ENCODE data around the gene SLX9.

The SLX9 gene

GRCh38 chr21:44957901-44958451 lies 18.1 kb downstream of the SLX9 start:
- no peak overlapping the region for H3K4me3 ChIP-seq (ENCODE audit: low read depth, low read length)
- DNase-seq (ENCODE audit: low read depth) = no peak
- TF ChIP-seq CTCF (IDR thresholded peaks at IDR 0.05; ENCODE audit: low read depth, low read length, missing control alignments) = no peak

GRCh38 chr21:44958471-44959191 lies 18.8 kb downstream of the SLX9 start:
- TF ChIP-seq CTCF (IDR thresholded peaks at IDR 0.05; ENCODE audit: low read depth, low read length, missing control alignments) = no peak
- H3K4me3 ChIP-seq (ENCODE audit: low read depth, low read length) = no peak overlapping the region
- no peak for DNase-seq (ENCODE audit: low read depth)

DNA sequence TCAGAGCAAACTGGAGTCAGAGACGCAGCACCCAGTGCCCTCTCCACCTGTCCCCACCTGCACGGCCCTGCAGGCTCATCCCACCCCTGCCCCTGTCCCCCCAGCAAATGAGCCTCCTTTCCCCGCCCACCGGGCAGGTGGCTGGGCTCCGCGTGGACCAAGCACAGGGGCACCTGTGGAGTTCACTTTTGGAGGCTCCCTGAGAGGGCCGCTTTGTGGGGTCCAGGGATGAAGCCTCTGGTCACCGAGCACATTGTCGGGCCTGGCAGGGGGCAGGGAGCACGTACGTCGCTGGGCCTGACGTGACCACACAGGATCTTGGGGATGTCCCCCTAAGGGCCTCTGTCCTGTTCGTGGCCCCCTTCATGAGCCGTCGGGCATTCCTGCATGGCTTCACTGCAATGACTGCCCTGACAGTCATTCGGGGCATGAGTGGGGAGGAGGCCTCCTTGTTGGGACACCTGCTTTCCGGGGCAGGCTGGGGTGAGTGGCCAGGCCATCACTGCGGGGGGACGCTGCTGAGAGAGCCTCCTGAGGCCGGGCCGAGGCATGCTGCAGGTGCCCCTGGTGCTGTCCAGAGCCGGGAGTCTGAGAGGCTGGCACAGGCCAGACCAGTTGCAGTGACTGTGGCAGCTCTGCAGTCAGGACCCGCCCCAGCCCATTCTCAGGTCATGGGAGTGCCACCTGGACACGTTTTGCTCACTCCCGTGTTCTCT lies 19.7 kb downstream of the SLX9 start:
- TF ChIP-seq CTCF (IDR thresholded peaks at IDR 0.05; ENCODE audit: low read depth, low read length, missing control alignments) = no peak
- no peak for DNase-seq (ENCODE audit: low read depth)
- H3K4me3 ChIP-seq (ENCODE audit: low read depth, low read length) = no peak overlapping the region

DNA sequence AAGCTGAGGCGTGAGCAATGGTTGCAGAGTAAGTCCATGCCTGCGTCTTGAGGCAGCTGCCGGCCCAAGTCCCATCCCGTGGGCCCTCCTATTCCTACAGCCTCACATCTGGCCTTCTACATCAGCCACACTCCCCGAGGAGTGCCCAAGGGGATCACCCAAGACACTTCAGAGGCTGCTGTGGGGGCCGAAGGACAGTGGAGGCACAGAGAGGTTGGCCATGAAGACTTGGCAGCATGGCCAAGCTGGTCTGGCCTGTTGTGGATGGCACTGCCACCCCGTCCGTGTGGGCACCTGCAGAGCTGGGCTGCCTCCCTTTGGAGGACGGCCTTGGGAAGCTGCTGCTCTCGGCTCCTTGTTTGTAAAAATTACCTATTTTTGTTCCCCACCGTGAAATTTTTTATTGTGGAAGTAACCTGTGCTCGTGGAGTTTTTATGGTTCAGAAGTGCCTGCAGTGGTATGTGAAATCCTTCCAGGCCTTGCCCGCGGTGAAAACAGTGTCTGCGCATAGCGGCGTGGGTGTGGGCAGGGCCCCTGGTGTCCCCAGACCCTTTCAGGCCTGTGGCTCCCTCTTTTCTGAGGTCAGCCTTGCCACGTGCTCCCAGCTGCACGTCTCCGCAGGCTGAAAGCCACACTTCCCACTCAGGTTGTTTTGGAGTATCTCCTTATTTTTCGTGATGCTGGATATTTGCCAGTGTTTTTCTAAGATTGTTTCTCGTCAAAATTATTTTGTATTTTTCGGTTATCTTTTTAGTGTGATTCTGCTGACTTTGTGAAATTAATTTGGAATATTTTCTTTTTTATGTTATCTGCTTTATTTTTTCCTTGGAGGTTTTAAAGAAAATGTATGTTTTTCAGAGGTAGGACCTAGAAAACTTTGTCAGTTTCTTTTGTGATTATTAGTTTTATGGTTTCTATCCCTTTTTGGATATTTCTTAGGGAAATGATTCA lies 20.6 kb downstream of the SLX9 start:
- no peak for DNase-seq (ENCODE audit: low read depth)
- no peak for TF ChIP-seq CTCF (IDR thresholded peaks at IDR 0.05; ENCODE audit: low read depth, low read length, missing control alignments)
- no peak overlapping the region for H3K4me3 ChIP-seq (ENCODE audit: low read depth, low read length)

GRCh38 chr21:44962403-44962966 lies 22.7 kb downstream of the SLX9 start:
- H3K4me3 ChIP-seq (ENCODE audit: low read depth, low read length) = no peak overlapping the region
- no peak for TF ChIP-seq CTCF (IDR thresholded peaks at IDR 0.05; ENCODE audit: low read depth, low read length, missing control alignments)
- DNase-seq (ENCODE audit: low read depth) = no peak

GRCh38 chr21:44964381-44964780 lies 24.6 kb downstream of the SLX9 start:
- DNase-seq (ENCODE audit: low read depth) = no peak
- no peak for TF ChIP-seq CTCF (IDR thresholded peaks at IDR 0.05; ENCODE audit: low read depth, low read length, missing control alignments)
- H3K4me3 ChIP-seq (ENCODE audit: low read depth, low read length) = no peak overlapping the region

Data from GM12864 (cell line).